Coronary artery (tissue), 2 donors: ENCODE results near the gene GNB3.

Source experiments
- DNase-seq: peaks from one replicate; pipeline ENCODE4 v3.0.0-alpha.2; 2017; ENCODE audit warnings: low spot score
- H3K27ac ChIP-seq, 2 donors: fragments of 200-600 bp; sonication (generic); one replicate each; pipeline ENCODE4 v1.5.1; 2016 to 2019
- H3K4me3 ChIP-seq: fragments of 200-600 bp; sonication (generic); 2 replicates; pipeline ENCODE4 v1.5.1; 2016; ENCODE audit warnings: mild to moderate bottlenecking, moderate library complexity
- TF ChIP-seq, protein P1 (sequence below): fragments of 200-600 bp; sonication (generic); IDR thresholded peaks from one replicate; pipeline ENCODE4 v1.5.1; 2019; ENCODE audit warnings: antibody characterized with exemption

GNB3 gene

DNA sequence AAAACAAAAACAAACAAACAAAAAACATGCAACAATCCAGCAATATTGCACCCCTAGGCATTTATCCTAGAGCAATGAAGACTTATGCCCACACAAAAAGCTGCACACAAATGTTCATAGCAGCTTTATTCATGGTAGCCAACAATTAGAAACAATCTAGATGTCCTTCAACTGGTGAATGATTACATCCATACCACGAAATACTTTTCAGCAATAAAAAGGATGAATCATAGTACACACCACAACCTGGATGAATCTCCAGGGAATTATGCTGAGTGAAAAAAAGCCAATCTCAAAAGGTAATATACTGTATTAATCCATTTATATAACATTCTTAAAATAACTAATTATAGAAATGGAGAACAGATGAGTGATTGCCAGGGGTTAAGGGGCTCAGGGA, 33.6 kb upstream of the GNB3 start:
- no peak overlapping the region for H3K27ac ChIP-seq
- H3K4me3 ChIP-seq = no peak overlapping the region
- TF ChIP-seq, protein P1, sequence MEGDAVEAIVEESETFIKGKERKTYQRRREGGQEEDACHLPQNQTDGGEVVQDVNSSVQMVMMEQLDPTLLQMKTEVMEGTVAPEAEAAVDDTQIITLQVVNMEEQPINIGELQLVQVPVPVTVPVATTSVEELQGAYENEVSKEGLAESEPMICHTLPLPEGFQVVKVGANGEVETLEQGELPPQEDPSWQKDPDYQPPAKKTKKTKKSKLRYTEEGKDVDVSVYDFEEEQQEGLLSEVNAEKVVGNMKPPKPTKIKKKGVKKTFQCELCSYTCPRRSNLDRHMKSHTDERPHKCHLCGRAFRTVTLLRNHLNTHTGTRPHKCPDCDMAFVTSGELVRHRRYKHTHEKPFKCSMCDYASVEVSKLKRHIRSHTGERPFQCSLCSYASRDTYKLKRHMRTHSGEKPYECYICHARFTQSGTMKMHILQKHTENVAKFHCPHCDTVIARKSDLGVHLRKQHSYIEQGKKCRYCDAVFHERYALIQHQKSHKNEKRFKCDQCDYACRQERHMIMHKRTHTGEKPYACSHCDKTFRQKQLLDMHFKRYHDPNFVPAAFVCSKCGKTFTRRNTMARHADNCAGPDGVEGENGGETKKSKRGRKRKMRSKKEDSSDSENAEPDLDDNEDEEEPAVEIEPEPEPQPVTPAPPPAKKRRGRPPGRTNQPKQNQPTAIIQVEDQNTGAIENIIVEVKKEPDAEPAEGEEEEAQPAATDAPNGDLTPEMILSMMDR = no peak
- DNase-seq = no peak

DNA sequence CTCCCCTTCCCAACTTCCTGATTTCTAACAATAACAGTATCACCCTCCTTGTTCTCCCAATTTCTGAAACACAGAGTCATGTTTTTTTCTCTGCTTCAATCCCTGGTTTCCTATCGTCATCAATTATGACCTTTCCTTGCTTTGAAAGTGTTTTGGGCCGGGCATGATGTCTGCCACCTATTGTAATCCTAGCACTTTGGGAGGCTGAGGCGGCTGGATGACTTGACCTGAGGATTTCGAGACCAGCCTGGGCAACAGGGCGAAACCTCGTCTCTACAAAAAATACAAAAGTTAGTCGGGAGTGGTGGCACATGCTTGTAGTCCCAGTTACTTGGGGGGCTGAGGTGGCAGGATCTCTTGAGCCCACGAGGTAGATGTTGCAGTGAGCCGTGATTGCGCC, 31.7 kb upstream of the GNB3 start:
- Histone ChIP-seq H3K4me3 (no peak overlapping the region), H3K27ac (no peak overlapping the region)
- no peak for DNase-seq
- TF ChIP-seq, protein P1 = no peak

DNA sequence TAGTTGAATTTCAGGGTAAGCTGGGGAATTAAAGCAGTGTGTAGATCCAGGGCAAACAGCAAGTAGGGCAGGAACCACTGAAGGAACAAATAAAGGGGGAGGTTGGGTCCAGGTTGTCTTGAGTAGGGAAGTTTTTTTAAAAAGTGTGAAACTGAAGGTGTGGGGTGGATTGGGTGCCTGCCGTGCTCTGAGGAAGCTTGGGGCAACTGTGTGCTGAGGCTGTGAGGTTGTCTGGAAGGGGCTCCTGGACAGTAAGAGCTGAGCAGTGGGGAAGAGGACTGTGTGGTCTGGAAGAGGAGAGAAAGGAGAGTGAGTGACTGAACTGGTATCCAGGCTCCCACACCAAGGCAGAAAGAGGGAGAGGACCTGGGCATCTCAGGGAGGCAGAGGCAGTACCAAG, 30.0 kb upstream of the GNB3 start:
- Histone ChIP-seq H3K27ac (no peak overlapping the region), H3K4me3 (no peak overlapping the region)
- DNase-seq = no peak
- TF ChIP-seq, protein P1 = no peak

DNA sequence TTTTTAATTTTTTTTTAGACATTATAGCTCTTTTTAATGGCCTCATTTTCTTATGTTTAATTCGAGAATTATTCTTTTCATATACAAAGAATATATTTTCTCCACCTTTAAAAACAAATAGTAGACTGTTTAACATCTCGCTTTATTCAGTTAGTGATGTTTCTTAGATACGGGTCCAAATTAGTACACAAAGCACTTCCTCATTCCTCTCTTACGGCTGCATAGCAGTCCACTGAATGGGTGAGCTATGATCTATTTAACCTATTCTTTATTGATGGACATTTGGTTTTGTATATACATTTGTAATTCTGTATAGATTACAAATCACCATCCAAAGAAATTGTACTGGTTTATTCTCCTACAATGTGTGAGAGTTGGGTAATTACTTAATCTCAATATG, 27.4 kb upstream of the GNB3 start:
- Histone ChIP-seq H3K27ac (no peak overlapping the region), H3K4me3 (no peak overlapping the region)
- no peak for DNase-seq
- TF ChIP-seq, protein P1 = no peak

DNA sequence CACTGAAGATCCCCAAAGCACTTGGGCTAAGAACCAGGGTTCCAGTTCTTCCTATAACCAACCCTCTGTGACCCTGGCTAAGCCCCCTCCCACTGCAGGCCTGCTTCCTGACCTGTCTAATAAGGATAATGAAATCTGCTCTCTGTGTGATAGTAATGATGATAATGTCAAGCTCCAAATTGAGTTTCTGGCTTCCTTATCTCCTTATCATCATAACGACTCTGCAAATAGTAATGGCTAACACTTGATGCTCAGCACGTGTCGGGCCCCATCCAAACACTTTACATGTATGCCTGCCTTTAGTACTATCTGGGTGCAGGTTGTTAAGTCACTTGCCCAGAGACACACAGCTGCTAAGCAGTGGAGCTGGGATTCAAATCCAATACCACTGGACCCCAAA, 24.1 kb upstream of the GNB3 start:
- H3K27ac ChIP-seq = no peak overlapping the region
- TF ChIP-seq, protein P1 = no peak
- no peak for DNase-seq
- H3K4me3 ChIP-seq = no peak overlapping the region

DNA sequence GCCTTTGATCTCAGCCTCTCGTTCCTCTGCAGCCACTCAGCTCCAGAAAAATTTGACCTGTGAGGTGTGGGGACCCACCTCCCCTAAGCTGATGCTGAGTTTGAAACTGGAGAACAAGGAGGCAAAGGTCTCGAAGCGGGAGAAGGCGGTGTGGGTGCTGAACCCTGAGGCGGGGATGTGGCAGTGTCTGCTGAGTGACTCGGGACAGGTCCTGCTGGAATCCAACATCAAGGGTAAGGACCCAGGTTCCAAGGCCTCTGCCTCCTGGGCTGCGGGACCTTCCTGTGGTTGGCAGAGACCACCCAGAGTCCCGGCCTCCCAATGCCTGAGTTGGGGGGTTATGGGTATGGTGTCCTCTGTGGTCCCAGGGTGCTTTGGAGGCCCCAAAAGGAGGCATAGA, 23.6 kb upstream of the GNB3 start:
- Histone ChIP-seq H3K4me3 (no peak overlapping the region), H3K27ac (no peak overlapping the region)
- TF ChIP-seq, protein P1 = no peak
- no peak for DNase-seq

DNA sequence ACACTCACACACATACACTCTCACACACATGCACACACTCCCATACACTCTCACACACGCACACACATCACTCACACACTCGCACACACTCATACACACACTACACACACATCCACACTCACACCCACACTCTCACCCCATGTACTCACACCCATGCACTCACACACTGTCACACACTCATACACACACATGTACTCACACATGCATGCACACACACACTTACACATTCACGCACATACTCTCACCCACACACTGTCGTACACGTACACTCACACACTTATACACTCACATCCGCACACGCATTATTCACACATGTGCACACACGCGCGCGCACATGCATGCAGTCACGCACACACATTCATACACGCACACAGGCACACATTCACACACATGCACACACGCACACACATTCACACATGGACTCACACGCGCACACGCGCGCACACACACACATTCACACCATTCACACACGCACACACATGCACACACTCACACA, 23.0 kb upstream of the GNB3 start:
- no peak for DNase-seq
- Histone ChIP-seq H3K4me3 (no peak overlapping the region), H3K27ac (no peak overlapping the region)
- TF ChIP-seq, protein P1 = no peak
